GM19025 (cell line): Measurements from ENCODE around the gene OVOL3.

Experiments used
- ATAC-seq: cut with Tn5 transposase; IDR thresholded peaks from one replicate; pipeline ENCODE4 v1.9.1; 2021; ENCODE audit warnings: mild to moderate bottlenecking, low read depth, moderate library complexity; ENCODE audit not compliant: unreplicated experiment

OVOL3 gene

GRCh38 chr19:36153126-36153525, 42.2 kb downstream of the OVOL3 start:
- no peak for ATAC-seq

GRCh38 chr19:36160821-36161596, 50.1 kb downstream of the OVOL3 start:
- ATAC-seq, result no peak
